Measurements from ENCODE around the gene METTL25.
A peak's percentile ranks its signal among the peaks of the same experiment; 100 is the strongest.
"Not testable (repeated sequence)": the region's sequence is repeated elsewhere in the genome, so short reads cannot be mapped to it uniquely, and the experiment has no call there.

The METTL25 gene

GRCh38 chr12:82358200-82359114 lies at the start of gene METTL25, which contains the start of gene CCDC59:
Gene METTL25, plus strand, starts transcription at chr12:82358529. Its CDS starts 37 bp downstream, at chr12:82358566.
Gene CCDC59, minus strand, starts transcription at chr12:82358387. Its CDS starts 11 bp downstream, at chr12:82358376.
- DNase-seq: peak; percentile 82 to 94

DNA sequence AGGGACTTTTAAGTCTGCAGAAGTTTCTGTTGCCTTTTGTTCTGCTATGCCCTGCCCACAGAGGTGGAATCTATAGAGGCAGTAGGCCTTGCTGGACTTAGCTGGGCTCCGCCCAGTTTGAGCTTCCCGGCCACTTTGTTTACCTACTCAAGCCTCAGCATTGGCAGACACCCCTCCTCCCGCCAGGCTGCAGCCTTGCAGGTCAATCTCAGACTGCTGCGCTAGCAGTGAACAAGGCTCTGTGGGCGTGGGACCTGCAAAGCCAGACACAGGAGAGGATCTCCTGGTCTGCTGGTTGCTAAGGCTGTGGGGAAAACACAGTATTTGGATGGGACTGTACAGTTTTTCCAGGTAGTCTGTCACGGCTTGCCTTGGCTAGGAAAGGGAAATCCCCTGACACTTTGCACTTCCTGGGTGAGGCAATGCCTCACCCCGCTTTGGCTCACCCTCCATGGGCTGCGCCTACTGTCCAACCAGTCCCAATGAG lies 43.9 kb upstream of the METTL25 start:
- DNase-seq: no peak

DNA sequence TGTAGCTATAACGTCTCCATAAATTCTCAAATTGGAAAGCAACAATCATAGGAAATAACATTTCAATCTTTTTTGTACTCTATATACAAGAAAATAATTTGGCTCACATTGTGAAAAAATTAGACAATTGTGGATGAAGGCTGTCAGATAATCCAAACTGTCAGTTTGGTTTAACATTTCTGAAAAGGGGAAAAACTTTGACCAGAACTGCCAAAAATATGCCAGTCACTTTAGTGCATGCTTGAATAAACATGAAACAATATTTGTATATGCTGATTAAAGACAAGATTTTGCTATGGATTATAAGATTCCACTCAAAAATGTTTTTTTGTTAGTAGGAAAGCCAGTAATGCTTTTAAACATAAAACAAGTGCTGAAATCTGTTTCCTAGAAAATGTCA lies 39.1 kb upstream of the METTL25 start:
- DNase-seq: no peak

DNA sequence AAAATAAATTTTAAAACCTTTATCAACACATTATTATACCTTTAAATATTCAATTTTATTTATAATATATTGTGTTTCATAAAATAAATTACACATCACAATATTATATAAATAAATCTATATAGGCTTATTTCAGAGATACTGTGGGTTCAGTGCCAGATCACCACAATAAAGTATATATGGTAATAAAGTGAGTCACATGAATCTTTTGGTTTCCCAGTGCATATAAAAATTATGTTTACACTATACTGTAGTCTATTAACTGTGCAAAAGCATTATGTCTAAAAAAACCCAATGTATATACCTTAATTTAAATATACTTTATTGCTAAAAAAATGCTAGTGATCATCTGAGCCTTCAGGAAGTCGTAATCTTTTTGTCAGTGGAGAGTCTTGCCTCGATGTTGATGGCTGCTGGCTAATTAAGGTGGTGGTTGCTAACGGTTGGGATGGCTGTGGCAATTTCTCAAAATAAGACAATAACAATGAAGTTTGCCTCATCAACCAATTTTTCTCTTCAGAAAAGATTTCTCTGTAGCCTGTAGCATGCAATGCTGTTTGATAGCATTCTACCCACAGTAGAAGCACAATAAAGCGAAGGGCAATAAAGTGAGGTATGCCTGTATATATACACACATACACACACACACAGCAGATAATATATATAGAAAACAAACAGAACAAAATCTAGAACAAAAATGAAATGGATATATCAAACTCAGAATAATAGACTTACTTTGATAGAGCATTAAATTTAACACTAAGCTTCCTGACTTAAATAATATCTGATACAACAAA lies 32.6 kb upstream of the METTL25 start:
- DNase-seq: no peak

DNA sequence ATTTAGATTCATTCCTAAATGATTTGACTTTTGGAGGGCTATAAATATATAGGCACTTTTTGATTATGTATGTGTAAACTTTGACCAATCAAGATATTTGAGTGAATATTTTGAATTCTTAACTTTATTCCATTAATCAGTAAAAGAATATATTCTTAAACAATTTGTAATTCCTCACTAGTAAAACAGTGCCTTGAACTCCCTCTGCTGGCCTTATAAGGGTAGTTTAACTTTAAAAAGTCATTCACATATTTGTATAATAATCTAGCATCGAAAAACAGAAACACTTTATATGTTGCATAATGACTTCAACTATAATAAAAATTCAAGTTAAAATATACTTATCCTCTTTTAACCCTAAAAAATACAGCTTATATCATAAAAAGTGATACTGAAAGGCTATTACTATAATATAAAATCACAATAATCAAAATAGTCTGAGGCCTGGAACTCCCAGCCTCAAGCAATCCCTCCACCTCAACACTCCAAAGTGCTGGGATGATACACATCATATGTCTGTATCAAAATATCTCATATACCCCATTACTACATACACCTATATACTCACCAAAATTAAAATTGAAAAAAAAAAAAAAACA lies 31.3 kb upstream of the METTL25 start:
- no peak for DNase-seq

DNA sequence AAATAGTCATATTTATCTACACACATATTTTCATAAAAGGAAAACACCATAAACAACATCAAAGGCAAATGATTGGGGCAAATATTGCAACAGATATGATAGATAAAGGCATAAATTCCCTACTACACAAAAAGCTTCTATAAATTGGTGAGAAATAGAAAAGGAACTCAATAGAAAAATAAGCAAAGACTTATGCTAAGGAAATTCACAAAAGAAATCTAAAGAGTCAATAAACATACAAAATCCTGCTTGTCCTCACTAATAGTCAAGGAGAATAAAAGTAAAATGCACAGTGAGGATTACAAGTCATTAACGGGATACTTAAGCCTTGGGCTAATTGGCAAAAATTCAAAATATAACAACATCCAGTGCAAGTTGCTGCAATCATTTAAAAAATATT lies 30.5 kb upstream of the METTL25 start:
- DNase-seq: no peak

- no peak for DNase-seq
Measured at GRCh38 chr12:82329508-82329907, 28.8 kb upstream of the METTL25 start.

DNA sequence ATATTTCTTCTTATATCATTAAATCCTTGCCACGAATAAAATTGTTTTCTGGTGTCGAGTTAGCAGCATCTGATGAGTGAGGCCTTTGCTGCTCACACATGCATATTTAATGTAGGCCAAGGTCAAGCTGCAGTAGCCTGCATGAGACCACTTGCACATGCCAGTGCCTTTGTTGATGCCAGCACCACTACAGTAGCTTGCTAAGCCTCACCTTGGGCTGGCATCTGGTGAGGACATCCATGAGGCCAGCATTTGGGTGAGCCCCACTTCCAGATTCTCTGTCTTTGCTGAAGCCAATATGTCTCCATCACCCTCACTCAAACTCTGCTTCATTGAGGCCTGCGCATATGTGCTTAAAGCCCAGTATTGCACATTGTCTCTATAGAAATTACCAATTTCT lies 8.2 kb upstream of the METTL25 start:
- DNase-seq: no peak

GRCh38 chr12:82351390-82351789 lies 6.9 kb upstream of the METTL25 start:
- no peak for DNase-seq

- no peak for DNase-seq
Measured at GRCh38 chr12:82357340-82357739, 989 bp upstream of the METTL25 start.

DNA sequence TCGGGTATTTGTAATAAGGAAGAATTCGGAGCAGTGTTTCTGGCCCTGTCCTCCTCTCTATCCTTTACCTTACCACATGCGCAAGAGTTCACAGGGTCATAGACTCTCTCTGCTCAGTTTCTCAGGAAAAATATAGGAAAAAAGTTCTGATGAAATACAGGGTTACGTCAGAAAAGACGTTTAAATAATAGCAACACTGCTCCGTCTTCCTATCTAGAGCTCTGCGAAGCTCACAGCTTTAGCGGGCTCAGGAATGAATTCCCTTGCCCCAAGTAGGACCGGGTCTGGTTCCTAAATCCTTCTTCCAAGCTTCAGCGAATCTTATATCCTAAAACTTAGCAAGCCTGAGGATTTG lies 507 bp upstream of the METTL25 start:
- no peak for DNase-seq

DNA sequence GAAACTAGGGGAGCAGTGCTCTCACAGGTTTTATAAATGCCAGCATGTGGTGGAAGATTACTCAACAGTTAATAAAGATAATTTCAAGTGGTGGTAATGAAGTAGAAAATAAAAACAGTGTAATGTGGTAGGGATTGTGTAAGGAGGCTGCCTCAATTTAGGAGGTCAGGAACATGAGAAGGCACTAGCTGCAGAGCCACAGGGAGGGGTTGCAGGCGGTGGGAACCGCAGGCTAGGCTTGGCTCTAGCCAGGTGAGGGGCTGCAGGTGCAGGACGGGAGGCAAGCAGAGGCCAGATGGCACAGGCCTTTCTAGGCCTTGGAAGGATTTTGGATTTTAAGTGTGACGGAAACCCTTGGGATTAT lies 768 bp downstream of the METTL25 start:
- DNase-seq: no peak

GRCh38 chr12:82360834-82361233 lies 2.5 kb downstream of the METTL25 start:
- not testable (repeated sequence) for DNase-seq

DNA sequence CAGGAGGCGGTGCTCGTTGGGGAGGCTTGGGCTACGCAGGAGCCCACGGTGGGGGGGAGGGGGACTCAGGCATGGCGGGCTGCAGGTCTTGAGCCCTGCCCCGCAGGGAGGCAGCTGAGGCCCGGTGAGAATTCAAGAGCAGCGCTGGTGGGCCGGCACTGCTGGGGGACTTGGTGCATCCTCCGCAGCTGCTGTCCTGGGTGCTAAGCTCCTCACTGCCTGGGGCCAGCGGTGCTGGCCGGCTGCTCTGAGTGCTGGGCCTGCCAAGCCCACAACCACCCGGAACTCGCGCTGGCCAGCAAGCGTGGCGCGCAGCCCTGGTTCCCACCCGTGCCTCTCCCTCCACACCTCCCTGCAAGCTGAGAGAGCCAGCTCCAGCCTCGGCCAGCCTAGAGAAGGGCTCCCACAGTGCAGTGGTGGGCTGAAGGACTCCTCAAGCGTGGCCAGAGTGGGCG lies 3.2 kb downstream of the METTL25 start:
- no peak for DNase-seq

GRCh38 chr12:82363990-82364389 lies 5.7 kb downstream of the METTL25 start:
- DNase-seq: no peak

DNA sequence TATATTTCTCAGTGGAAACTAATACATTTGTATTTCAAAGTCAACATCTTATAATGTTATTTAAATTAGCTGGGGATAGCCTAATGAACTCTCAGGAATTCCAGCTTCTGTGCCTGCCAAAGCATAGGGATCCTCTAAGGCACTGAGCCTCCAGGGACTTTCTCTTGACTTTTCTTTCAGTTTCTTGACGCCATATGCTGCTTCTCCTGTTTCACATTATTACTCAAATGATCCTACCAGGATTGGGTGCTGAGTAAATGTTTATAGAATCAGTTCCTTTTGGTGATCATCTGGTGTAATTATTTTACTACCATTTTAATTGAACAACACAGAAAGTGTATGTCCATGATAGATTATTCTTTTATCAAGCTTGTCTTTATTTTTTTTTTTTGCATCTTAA lies 7.9 kb downstream of the METTL25 start:
- no peak for DNase-seq

DNA sequence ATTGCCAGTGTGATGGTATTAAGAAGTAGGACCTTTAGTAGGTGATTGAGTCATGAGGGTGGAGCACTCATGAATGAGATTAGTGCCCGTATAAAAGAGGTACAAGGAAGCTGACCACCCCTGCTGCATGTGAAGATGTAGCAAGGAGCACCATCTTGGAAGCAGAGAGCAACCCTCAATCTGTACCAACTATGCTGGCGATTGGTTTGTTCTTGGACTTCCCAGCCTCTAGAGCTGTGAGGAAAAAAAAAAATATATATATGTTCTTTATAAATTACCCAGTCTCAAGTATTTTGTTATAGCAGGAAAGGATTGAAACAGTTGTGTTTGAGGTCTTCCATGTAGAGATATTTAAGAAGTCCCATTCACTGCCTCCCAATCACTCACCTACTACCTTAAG lies 16.9 kb downstream of the METTL25 start:
- no peak for DNase-seq

DNA sequence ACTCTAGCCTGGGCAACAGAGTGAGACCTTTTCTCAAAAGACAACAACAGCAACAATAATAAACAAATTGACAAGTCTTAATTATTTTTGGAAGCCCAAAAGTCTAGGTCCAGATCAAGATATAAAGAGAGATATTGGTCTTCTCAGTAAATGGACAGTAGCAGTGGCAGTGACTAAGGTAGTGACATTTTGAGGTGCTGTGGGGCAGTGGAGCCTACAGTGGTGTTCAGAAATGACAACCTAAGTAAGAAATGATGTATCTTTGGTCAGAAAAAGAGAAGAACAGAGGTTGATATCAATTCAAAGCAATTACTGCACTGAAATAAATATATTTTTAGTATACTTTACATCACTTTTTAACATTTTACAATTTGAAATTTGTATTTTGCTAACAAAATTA lies 20.7 kb downstream of the METTL25 start:
- DNase-seq: no peak

GRCh38 chr12:82383930-82384552 lies 25.7 kb downstream of the METTL25 start:
- DNase-seq: no peak

DNA sequence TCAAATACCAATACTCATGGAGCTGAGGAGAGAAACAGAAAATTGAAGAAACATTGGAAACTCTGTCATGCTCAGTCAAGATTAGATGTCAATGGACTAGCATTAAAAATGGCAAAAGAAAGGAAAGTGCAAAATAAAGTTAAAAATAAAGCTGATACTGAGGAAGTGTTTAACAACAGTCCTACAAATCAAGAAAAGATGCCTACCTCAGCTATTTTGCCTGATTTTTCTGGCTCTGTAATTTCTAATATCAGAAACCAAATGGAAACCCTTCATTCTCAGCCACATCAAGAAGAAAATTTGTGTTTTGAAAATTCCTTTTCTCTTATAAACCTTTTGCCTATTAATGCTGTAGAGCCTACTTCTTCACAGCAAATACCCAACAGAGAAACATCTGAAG lies 40.5 kb downstream of the METTL25 start:
- DNase-seq: no peak

- no peak for DNase-seq
Measured at GRCh38 chr12:82400819-82401218, 42.5 kb downstream of the METTL25 start.

DNA sequence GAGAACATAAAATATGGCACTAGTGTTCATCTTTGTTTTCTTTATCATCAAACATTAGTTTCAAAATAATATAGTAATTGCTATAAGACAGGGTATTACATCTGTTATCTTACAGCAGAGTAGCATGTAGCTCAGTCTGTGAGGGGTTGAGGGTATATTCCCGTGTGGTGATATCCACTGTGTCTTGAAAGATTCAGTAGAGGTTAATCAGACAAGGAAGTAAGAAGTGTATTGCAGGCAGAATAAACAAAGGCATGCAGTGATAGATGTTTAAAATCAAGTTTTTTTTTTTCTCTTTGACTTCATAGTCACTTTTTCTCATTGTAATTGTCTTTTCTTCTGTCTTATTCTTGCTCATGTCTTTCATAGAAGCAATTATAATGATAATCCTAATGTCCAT lies 48.3 kb downstream of the METTL25 start:
- DNase-seq: no peak

- DNase-seq: no peak
Measured at GRCh38 chr12:82407481-82407880, 49.2 kb downstream of the METTL25 start.

All from cerebellar nuclear complex (tissue), 1 donor.